ENCODE data around the gene PPP4R3C. TPM values are rescaled to one million over a fixed set of nuclear protein-coding genes. Genes with fewer than 3 reads are reported as not detected.
"Not testable (repeated sequence)": the region's sequence is repeated elsewhere in the genome, so short reads cannot be mapped to it uniquely, and the experiment has no call there.

The PPP4R3C gene
- not detected in 3 replicates for total RNA-seq

- no peak within 1 kb of the TSS for H3K27ac Mint-ChIP-seq
- no peaks in the 10 kb centered on the region for H3K4me1 Mint-ChIP-seq
- no peak for DNase-seq (ENCODE audit: low spot score in 2 of 2, unreplicated experiment in 2 of 2)
- no peaks in the 10 kb centered on the region for H3K36me3 Mint-ChIP-seq
- H3K4me3 Mint-ChIP-seq: no peak within 1 kb of the TSS
- TF ChIP-seq CTCF (IDR thresholded peaks at IDR 0.05; ENCODE audit: unreplicated experiment): no peak
- H3K27me3 Mint-ChIP-seq (ENCODE audit: low read depth): no peaks in the 10 kb centered on the region
- peaks cover 44% of the 10 kb centered on the region for H3K9me3 Mint-ChIP-seq
These were observed at the start of gene PPP4R3C for GRCh38 chrX:27463187-27463586. PPP4R3C (minus strand) TSS chrX:27463341; CDS start chrX:27463296, 45 bp downstream.

GRCh38 chrX:27491397-27491796 lies 28.3 kb upstream of the PPP4R3C start:
- no peak for TF ChIP-seq CTCF (IDR thresholded peaks at IDR 0.05; ENCODE audit: unreplicated experiment)
- Mint-ChIP-seq H3K4me3 (no peak overlapping the region), H3K36me3 (no peaks in the 10 kb centered on the region), H3K27ac (no peak overlapping the region), H3K27me3 (ENCODE audit: low read depth) (no peaks in the 10 kb centered on the region), H3K4me1 (no peaks in the 10 kb centered on the region), H3K9me3 (peaks cover 29% of the 10 kb centered on the region)
- DNase-seq (ENCODE audit: low spot score in 2 of 2, unreplicated experiment in 2 of 2): no peak

- no peaks in the 10 kb centered on the region for H3K36me3 Mint-ChIP-seq
- no peak overlapping the region for H3K4me3 Mint-ChIP-seq
- H3K27ac Mint-ChIP-seq: no peak overlapping the region
- DNase-seq (ENCODE audit: low spot score in 2 of 2, unreplicated experiment in 2 of 2): no peak
- no peaks in the 10 kb centered on the region for H3K27me3 Mint-ChIP-seq (ENCODE audit: low read depth)
- H3K9me3 Mint-ChIP-seq: peaks cover 35% of the 10 kb centered on the region
- H3K4me1 Mint-ChIP-seq: no peaks in the 10 kb centered on the region
- TF ChIP-seq CTCF (IDR thresholded peaks at IDR 0.05; ENCODE audit: unreplicated experiment): no peak
These were observed 2.9 kb upstream of the PPP4R3C start for GRCh38 chrX:27466051-27466450.

- no peak for TF ChIP-seq CTCF (IDR thresholded peaks at IDR 0.05; ENCODE audit: unreplicated experiment)
- H3K27me3 Mint-ChIP-seq (ENCODE audit: low read depth): no peaks in the 10 kb centered on the region
These were observed 1.9 kb upstream of the PPP4R3C start for GRCh38 chrX:27465036-27465435.

GRCh38 chrX:27459129-27459528 lies 4.0 kb downstream of the PPP4R3C start:
- not testable (repeated sequence) for H3K36me3 Mint-ChIP-seq; H3K27me3 Mint-ChIP-seq (ENCODE audit: low read depth); H3K27ac Mint-ChIP-seq; DNase-seq (ENCODE audit: low spot score in 2 of 2, unreplicated experiment in 2 of 2); H3K4me1 Mint-ChIP-seq; H3K4me3 Mint-ChIP-seq
- peaks cover 43% of the 10 kb centered on the region for H3K9me3 Mint-ChIP-seq

More at GRCh38 chrX:27465036-27465435, 1.9 kb upstream of the PPP4R3C start:
- Mint-ChIP-seq H3K4me3 (no peak overlapping the region), H3K27ac (no peak overlapping the region), H3K36me3 (no peaks in the 10 kb centered on the region), H3K4me1 (no peaks in the 10 kb centered on the region), H3K9me3 (peaks cover 44% of the 10 kb centered on the region)
- no peak for DNase-seq (ENCODE audit: low spot score in 2 of 2, unreplicated experiment in 2 of 2)

GRCh38 chrX:27458544-27458943 lies 4.6 kb downstream of the PPP4R3C start:
- not testable (repeated sequence) for H3K27ac Mint-ChIP-seq; H3K27me3 Mint-ChIP-seq (ENCODE audit: low read depth); H3K4me1 Mint-ChIP-seq; DNase-seq (ENCODE audit: low spot score in 2 of 2, unreplicated experiment in 2 of 2); H3K36me3 Mint-ChIP-seq; H3K4me3 Mint-ChIP-seq
- H3K9me3 Mint-ChIP-seq: peaks cover 45% of the 10 kb centered on the region

- Mint-ChIP-seq H3K27ac (no peak overlapping the region), H3K27me3 (ENCODE audit: low read depth) (no peaks in the 10 kb centered on the region), H3K36me3 (no peaks in the 10 kb centered on the region), H3K4me3 (no peak overlapping the region), H3K9me3 (peaks cover 32% of the 10 kb centered on the region), H3K4me1 (no peaks in the 10 kb centered on the region)
- no peak for TF ChIP-seq CTCF (IDR thresholded peaks at IDR 0.05; ENCODE audit: unreplicated experiment)
- DNase-seq (ENCODE audit: low spot score in 2 of 2, unreplicated experiment in 2 of 2): no peak
These were observed 11.8 kb downstream of the PPP4R3C start for GRCh38 chrX:27451324-27451723.
